Retinal pigment epithelial cell (primary cell): ENCODE results near the gene MSL2.
"Not testable (repeated sequence)": the region's sequence is repeated elsewhere in the genome, so short reads cannot be mapped to it uniquely, and the experiment has no call there.

ENCODE experiments used
- DNase-seq: peaks from one replicate; pipeline ENCODE4 v3.0.0-alpha.2; 2010; ENCODE audit warnings: low read depth
- H3K4me3 ChIP-seq: 2 replicates; pipeline ENCODE4 v1.5.1; 2011; ENCODE audit warnings: mild to moderate bottlenecking, low read length, control low read depth, moderate library complexity
- TF ChIP-seq, protein P1 (sequence below): conservative IDR thresholded peaks from 2 replicates; pipeline ENCODE4 v1.5.1; 2011; ENCODE audit warnings: low read depth, low read length, control low read depth, inconsistent platforms

Gene MSL2

DNA sequence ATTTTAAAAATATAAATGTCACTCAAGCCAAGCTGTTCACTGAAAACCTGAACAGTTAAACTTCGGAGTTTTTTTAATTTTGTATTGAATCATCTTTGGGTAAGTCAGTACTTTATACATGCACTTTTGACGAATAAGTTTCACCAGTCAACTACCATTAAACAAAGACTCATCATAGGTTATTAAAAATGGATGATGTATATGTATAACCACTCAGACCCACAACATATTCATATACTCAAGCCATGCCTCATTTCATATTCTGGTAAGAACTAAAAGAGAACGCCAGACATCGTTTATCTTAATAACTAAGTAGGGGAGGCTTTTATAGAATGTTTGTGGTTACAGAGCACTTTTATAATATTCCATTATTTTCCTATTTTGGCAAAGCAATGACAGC is 18.3 kb downstream of the MSL2 start:
- H3K4me3 ChIP-seq: no peak overlapping the region
- TF ChIP-seq, protein P1, sequence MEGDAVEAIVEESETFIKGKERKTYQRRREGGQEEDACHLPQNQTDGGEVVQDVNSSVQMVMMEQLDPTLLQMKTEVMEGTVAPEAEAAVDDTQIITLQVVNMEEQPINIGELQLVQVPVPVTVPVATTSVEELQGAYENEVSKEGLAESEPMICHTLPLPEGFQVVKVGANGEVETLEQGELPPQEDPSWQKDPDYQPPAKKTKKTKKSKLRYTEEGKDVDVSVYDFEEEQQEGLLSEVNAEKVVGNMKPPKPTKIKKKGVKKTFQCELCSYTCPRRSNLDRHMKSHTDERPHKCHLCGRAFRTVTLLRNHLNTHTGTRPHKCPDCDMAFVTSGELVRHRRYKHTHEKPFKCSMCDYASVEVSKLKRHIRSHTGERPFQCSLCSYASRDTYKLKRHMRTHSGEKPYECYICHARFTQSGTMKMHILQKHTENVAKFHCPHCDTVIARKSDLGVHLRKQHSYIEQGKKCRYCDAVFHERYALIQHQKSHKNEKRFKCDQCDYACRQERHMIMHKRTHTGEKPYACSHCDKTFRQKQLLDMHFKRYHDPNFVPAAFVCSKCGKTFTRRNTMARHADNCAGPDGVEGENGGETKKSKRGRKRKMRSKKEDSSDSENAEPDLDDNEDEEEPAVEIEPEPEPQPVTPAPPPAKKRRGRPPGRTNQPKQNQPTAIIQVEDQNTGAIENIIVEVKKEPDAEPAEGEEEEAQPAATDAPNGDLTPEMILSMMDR: no peak
- DNase-seq: no peak

DNA sequence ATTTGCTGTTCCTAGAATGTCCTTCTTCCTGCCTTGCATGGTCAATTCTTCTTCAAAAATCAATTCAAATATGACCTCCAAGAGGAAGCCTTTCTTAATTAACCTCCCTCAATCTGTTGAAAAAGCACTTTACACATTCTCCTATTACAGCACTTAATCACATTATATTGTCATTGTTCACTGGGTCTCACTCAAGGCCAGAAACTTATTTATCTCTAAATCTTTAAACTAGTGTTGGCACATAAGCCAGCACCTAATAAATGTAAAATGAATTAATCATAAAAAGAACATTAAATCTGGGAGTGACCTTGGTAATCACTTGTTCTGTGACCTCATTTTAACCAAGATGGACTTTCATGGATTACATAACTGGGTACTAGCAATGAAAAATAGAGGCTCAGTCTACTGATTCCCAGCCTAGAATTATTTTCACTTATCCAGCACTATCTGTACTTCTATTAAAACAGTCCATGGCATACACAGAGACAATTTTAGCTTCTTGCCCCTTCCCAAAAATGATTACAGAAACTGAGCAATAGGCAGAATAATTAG is 22.1 kb downstream of the MSL2 start:
- no peak overlapping the region for H3K4me3 ChIP-seq
- no peak for DNase-seq
- TF ChIP-seq, protein P1: no peak

DNA sequence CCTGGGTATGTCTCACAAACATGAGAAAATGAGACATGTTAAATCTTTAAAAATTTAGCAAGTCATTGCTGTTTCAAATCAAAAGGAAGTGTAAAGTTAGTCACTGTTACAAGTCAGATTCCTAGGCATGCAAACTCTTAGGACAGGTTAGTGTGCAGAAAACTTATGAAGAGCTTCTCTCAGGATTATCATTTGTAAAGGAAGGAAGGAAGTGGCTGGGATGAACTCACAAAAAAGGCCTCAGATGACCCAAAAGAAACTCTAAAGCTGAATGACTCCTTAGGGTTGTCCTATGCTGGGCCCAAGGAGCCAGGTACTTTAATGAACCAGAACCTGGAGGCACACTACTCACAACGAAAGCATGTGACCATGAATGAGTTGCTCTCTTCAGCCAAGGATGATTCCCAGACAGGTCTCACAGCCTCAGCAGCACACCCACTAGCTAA is 25.0 kb downstream of the MSL2 start:
- TF ChIP-seq, protein P1: no peak
- H3K4me3 ChIP-seq: no peak overlapping the region
- no peak for DNase-seq

DNA sequence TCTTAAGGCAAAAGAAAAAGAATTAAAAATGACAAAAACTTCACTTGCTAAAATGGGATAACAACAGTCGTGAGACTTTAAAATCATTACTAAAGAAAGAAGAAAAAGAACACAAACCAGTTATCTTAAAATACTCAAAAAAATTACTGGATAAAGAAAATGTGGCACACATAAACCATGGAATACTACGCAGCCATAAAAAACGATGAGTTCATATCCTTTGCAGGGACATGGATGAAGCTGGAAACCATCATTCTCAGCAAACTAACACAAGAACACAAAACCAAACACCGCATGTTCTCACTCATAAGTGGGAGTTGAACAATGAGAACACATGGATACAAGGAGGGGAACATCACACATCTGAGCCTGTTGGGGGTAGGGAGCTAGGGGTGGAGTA is 27.9 kb downstream of the MSL2 start:
- not testable (repeated sequence) for DNase-seq, H3K4me3 ChIP-seq

DNA sequence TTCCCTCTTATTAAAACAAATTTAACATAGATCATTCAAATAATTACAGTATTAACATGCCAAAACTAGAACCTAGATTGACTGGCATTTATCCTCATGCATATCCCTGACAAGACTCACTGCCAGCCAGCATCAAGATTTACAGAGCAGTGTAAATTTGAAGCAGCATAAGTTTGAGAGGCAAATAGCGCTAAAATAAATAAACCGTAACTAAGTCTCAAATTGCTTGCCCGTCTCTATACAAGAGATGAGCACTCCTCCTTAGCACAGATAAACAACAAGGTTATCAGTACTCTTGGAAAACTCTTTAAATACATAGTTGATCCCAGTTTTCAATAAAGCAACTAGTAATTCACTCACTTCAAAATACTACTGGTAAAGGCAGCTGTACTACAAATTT is 29.6 kb downstream of the MSL2 start:
- TF ChIP-seq, protein P1: no peak
- no peak overlapping the region for H3K4me3 ChIP-seq

DNA sequence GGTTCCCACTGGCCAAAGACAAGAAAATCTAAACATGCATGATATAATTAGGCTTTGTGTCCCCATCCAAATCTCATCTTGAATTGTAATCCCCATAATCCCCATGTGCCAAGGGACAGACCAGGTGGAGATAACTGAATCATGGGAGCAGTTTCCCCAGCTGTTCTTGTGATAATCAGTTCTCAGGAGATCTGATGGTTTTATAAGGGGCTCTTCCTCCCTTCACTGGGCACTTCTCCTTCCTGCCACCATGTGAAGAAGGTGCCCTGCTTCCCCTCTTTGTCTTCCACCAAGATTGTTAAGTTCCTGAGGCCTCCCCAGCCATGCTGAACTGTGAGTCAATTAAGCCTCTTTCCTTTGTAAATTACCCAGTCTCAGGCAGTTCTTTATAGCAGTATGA is 32.5 kb downstream of the MSL2 start:
- not testable (repeated sequence) for DNase-seq, H3K4me3 ChIP-seq

More for the DNA sequence above, 29.6 kb downstream of the MSL2 start:
- no peak for DNase-seq

DNA sequence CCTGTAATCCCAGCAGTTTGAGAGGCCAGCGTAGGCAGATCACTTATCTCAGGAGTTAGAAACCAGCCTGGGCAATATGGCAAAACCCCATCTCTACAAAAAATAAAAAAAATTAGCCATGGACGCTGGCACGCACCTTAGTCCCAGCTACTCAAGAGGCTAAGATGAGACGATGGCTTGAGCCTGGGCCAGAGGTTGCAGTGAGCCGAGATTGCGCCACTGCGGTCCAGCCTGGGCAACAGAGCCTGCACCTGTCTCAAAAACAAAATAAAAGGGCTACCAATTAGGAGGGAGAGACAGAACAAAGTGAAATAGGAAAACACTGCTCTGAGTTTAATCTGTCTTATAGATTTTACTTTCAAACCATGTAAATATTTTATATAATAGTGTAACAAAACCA is 33.8 kb downstream of the MSL2 start:
- no peak overlapping the region for H3K4me3 ChIP-seq
- TF ChIP-seq, protein P1: no peak
- no peak for DNase-seq

DNA sequence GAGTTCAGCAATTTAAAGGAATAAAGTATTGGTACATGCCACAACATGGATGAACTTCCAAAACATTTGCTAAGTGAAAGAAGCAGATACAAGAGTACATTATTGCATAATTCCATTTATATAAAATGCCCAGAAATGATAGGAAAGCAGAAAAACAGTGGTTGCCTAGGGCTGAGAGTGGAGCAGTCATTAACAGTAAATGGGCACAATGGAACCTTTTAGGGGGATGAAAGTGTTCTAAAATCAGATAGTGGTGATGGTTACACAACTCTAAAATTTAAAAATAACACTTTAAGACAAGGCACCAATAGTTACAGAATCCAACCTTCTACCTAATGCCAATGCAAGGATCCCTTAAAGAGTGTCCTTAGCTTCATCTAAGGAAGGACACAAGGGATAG is 34.6 kb downstream of the MSL2 start:
- H3K4me3 ChIP-seq: no peak overlapping the region
- TF ChIP-seq, protein P1: no peak
- DNase-seq: no peak
